Measurements from ENCODE around the gene PKHD1. TPM values are rescaled to one million over a fixed set of nuclear protein-coding genes. Genes with fewer than 3 reads are reported as not detected.

Gene PKHD1
- total and polyA plus RNA-seq, 2 of the 13 experiments (the other 11 are each of a cell fraction or from before 2014, with no cell fraction given): 0.01 to 0.13 TPM

GRCh38 chr6:52045033-52045432 lies 42.4 kb downstream of the PKHD1 start:
- in situ Hi-C loops (cut with HindIII; ENCODE audit: extremely low pct_ligation_motif_present, low pct_unique_long_range_greater_than_20kb): no loop called here
- Histone ChIP-seq H3K27ac (ENCODE audit: extremely low read length, insufficient read depth, low read length) (no peak overlapping the region), H4K20me1 (ENCODE audit: insufficient read depth, low read length) (no peaks in the 10 kb centered on the region), H3K36me3 (replicated peaks in 1 of 2; ENCODE audit: control insufficient read depth in 1 of 2, insufficient read depth in 2 of 2, low read length in 2 of 2) (no peaks in the 10 kb centered on the region), H3K4me1 (ENCODE audit: insufficient read depth, low read length) (no peaks in the 10 kb centered on the region), H3K9ac (ENCODE audit: insufficient read depth, low read depth, low read length) (no peak overlapping the region), H3K4me3 (replicated peaks in 1 of 3; ENCODE audit: insufficient read depth in 1 of 3, low read depth in 2 of 3, low read length in 3 of 3) (no peak overlapping the region), H3K27me3 (ENCODE audit: control insufficient read depth in 1 of 2, insufficient read depth in 2 of 2, low read length in 2 of 2) (no peaks in the 10 kb centered on the region; a peak in 1 of 5 replicates), H3K9me3 (ENCODE audit: low read length) (no peaks in the 10 kb centered on the region), H2AFZ (ENCODE audit: low read length) (no peak overlapping the region), H3K4me2 (ENCODE audit: low read depth, low read length) (no peak overlapping the region), H3K79me2 (ENCODE audit: insufficient read depth, low read length) (no peaks in the 10 kb centered on the region)
- WGBS (ENCODE audit: low lambda C conversion rate): 42% methylated on average over 5 of the region's 5 CpGs
- FAIRE-seq (no peak), ATAC-seq (no peak), DNase-seq (ENCODE audit: low spot score) (no peak)
- BruUV-seq (replicated peaks): no TSS peak
- intact Hi-C loops (cut with micrococcal nuclease; ENCODE audit: unreplicated experiment): no loop called here
- ChIA-PET CTCF (ENCODE audit: low intra/inter-chr PET ratio, low total read pairs) (no interaction called here), POLR2A (no interaction called here)
- no peak for TF ChIP-seq RFX1 (IDR thresholded peaks at IDR 0.05)
- TF ChIP-seq STAT6 (CRISPR knock-in tag; IDR thresholded peaks at IDR 0.05; ENCODE audit: borderline replicate concordance): no peak
- TF ChIP-seq FIP1L1 (IDR thresholded peaks at IDR 0.05; ENCODE audit: borderline replicate concordance, insufficient read depth, low read depth, low read length): no peak
- TF ChIP-seq ZSCAN25 (CRISPR knock-in tag; IDR thresholded peaks at IDR 0.05): no peak
- no peak for TF ChIP-seq ZNF232 (CRISPR knock-in tag; IDR thresholded peaks at IDR 0.05; ENCODE audit: borderline replicate concordance)
- no peak for TF ChIP-seq ZNF674 (CRISPR knock-in tag; IDR thresholded peaks at IDR 0.05; ENCODE audit: low read depth)
- TF ChIP-seq MED1 (CRISPR knock-in tag; IDR thresholded peaks at IDR 0.05): no peak
- TF ChIP-seq ZNF724P (CRISPR knock-in tag; IDR thresholded peaks at IDR 0.05; ENCODE audit: borderline replicate concordance): no peak
- TF ChIP-seq DBP (CRISPR knock-in tag; IDR thresholded peaks at IDR 0.05; ENCODE audit: not compliant biosample characterization): no peak
- TF ChIP-seq KLF15 (CRISPR knock-in tag; IDR thresholded peaks at IDR 0.05; ENCODE audit: borderline replicate concordance): no peak
- TF ChIP-seq ETS1 (CRISPR knock-in tag; IDR thresholded peaks at IDR 0.05): no peak
- no peak for TF ChIP-seq TRIM24 (CRISPR knock-in tag; IDR thresholded peaks at IDR 0.05)
- no peak for TF ChIP-seq SMC3 (IDR thresholded peaks at IDR 0.05; ENCODE audit: low read length)
- TF ChIP-seq ZNF629 (CRISPR knock-in tag; conservative IDR thresholded peaks at IDR 0.05): no peak
- TF ChIP-seq CBFB (CRISPR knock-in tag; IDR thresholded peaks at IDR 0.05): no peak
- TF ChIP-seq ZNF333 (CRISPR knock-in tag; IDR thresholded peaks at IDR 0.05; ENCODE audit: borderline replicate concordance): no peak

Data from HepG2 (cell line).